B cell (primary cell): ENCODE results near the gene TBC1D32. TPM values are rescaled to one million over a fixed set of nuclear protein-coding genes. Genes with fewer than 3 reads are reported as not detected.
A peak's percentile ranks its signal among the peaks of the same experiment; 100 is the strongest.
"Not testable (repeated sequence)": the region's sequence is repeated elsewhere in the genome, so short reads cannot be mapped to it uniquely, and the experiment has no call there.

ENCODE experiments used
- ATAC-seq: fragments of 200-7000 bp; cut with Tn5 transposase; one replicate; pipeline ENCODE4 v1.10.0; 2021; ENCODE audit warnings: low read depth, mild to moderate bottlenecking, moderate number of reproducible peaks, moderate library complexity
- CTCF ChIA-PET: fragments of 350-600 bp; sonication (Branson Sonifier 250); formaldehyde crosslinking; loops from one replicate; lab custom pipeline; 2021; ENCODE audit warnings: antibody characterized with exemption, inconsistent platforms; lab: Charles Lee
- POLR2A ChIA-PET: fragments of 350-600 bp; sonication (Branson Sonifier 250); formaldehyde crosslinking; loops from one replicate; lab custom pipeline; 2021; ENCODE audit warnings: antibody characterized with exemption; lab: Charles Lee
- DNase-seq: peaks from one replicate; pipeline ENCODE4 v3.0.0; 2013
- H2AFZ ChIP-seq: 2 replicates; pipeline ENCODE4 v1.6.1; 2012; ENCODE audit warnings: mild to moderate bottlenecking, low read depth, low read length; ENCODE audit not compliant: insufficient read depth, poor library complexity, severe bottlenecking
- H3K27ac ChIP-seq, 2 donors: 1 replicate in 1 of 2; 2 replicates in 1 of 2; pipeline ENCODE4 v1.5.1; 2012 to 2013; ENCODE audit warnings: low read length in 2 of 2, mild to moderate bottlenecking in 2 of 2, moderate library complexity in 1 of 2
- H3K27me3 ChIP-seq, 4 experiments: fragments of 200-600 bp in 1 of 4; sonication (generic) in 1 of 4; replicated peaks in 1 of 4; 1 replicate in 2 of 4; 2 replicates in 2 of 4; pipeline versions ENCODE4 v1.6.1 to v1.7.0; 2013 to 2016; ENCODE audit warnings: low read length in 3 of 4, mild to moderate bottlenecking in 2 of 4, mixed read lengths in 1 of 4, moderate library complexity in 1 of 4; ENCODE audit not compliant: insufficient read depth in 4 of 4, control insufficient read depth in 3 of 4; ENCODE audit errors: control extremely low read depth in 1 of 4
- H3K36me3 ChIP-seq, 2 experiments: replicated peaks in 1 of 2; 1 replicate in 1 of 2; 2 replicates in 1 of 2; pipeline versions ENCODE4 v1.6.1 to v1.7.1; 2013; ENCODE audit warnings: low read length in 1 of 2; ENCODE audit not compliant: insufficient read depth in 2 of 2, control insufficient read depth in 1 of 2; ENCODE audit errors: control extremely low read depth in 1 of 2, extremely low read depth in 1 of 2
- H3K4me1 ChIP-seq, 2 donors: fragments of 200-600 bp in 1 of 2; sonication (generic) in 1 of 2; 1 replicate in 1 of 2; 2 replicates in 1 of 2; pipeline versions ENCODE4 v1.5.1 to v1.6.1; 2013 to 2017; ENCODE audit warnings: low read length in 2 of 2; ENCODE audit not compliant: control insufficient read depth in 2 of 2, insufficient read depth in 2 of 2
- H3K4me2 ChIP-seq: replicated peaks from 2 replicates; pipeline ENCODE3; 2012; ENCODE audit warnings: mild to moderate bottlenecking, low read depth, low read length; ENCODE audit not compliant: poor library complexity, severe bottlenecking
- H3K4me3 ChIP-seq, 5 experiments: fragments of 200-600 bp in 1 of 5; sonication (generic) in 1 of 5; 1 replicate in 3 of 5; 2 replicates in 2 of 5; pipeline versions ENCODE4 v1.5.1 to v1.7.0; 2011 to 2016; ENCODE audit warnings: low read length in 4 of 5, mild to moderate bottlenecking in 4 of 5, low read depth in 2 of 5, control low read depth in 1 of 5, moderate library complexity in 1 of 5; ENCODE audit not compliant: insufficient read depth in 1 of 5; ENCODE audit errors: control extremely low read depth in 1 of 5, extremely low read depth in 1 of 5
- H3K79me2 ChIP-seq: fragments of 200-600 bp; sonication (generic); one replicate; pipeline ENCODE4 v1.6.0; 2016; ENCODE audit warnings: low read length; ENCODE audit not compliant: control insufficient read depth, insufficient read depth
- H3K9ac ChIP-seq: fragments of 200-600 bp; sonication (generic); 2 replicates; pipeline ENCODE4 v1.6.1; 2017; ENCODE audit warnings: mild to moderate bottlenecking, low read length, moderate library complexity
- H3K9me3 ChIP-seq, 3 donors: one replicate each; pipeline versions ENCODE4 v1.6.1 to v1.7.1; 2013; ENCODE audit warnings: low read length in 2 of 3; ENCODE audit not compliant: control insufficient read depth in 2 of 3, insufficient read depth in 1 of 3; ENCODE audit errors: control extremely low read depth in 1 of 3
- H4K20me1 ChIP-seq: 2 replicates; pipeline ENCODE4 v1.6.0; 2012; ENCODE audit warnings: mild to moderate bottlenecking, low read length; ENCODE audit not compliant: insufficient read depth, control insufficient read depth, poor library complexity, severe bottlenecking
- H3K27ac Mint-ChIP-seq: one replicate; pipeline ENCODE4 v1.8.0; 2021; ENCODE audit warnings: mixed read lengths
- H3K27me3 Mint-ChIP-seq: one replicate; pipeline ENCODE4 v1.8.0; 2021; ENCODE audit warnings: mixed read lengths
- H3K4me1 Mint-ChIP-seq: one replicate; pipeline ENCODE4 v1.8.0; 2021; ENCODE audit warnings: mixed read lengths
- H3K4me3 Mint-ChIP-seq: one replicate; pipeline ENCODE4 v1.8.0; 2021; ENCODE audit warnings: mixed read lengths
- H3K9me3 Mint-ChIP-seq: one replicate; pipeline ENCODE4 v1.8.0; 2022; ENCODE audit warnings: mixed read lengths; ENCODE audit not compliant: insufficient read depth
- CTCF ChIP-seq: fragments of 200-600 bp; IDR thresholded peaks from one replicate; pipeline ENCODE4 v1.8.0; 2022; ENCODE audit warnings: antibody characterized with exemption, mild to moderate bottlenecking
- EZH2 ChIP-seq: IDR thresholded peaks from 2 replicates; pipeline ENCODE4 v1.6.1; 2012; ENCODE audit warnings: borderline replicate concordance, low read depth, mild to moderate bottlenecking, moderate library complexity, low read length; ENCODE audit not compliant: insufficient read depth, poor library complexity, severe bottlenecking
- WGBS: methylation state at CpG from one replicate; pipeline ENCODE4 v1.1.5; 2013; ENCODE audit warnings: missing lambda C conversion rate; ENCODE audit not compliant: insufficient coverage; 5-methylcytosine and 5-hydroxymethylcytosine counted together
- intact Hi-C: fragments of 100-400 bp; cut with micrococcal nuclease; formaldehyde crosslinking; loops from one replicate; pipeline ENCODE4 v1.10.0; 2022
- polyA plus RNA-seq: library from polyadenylated mRNA; depleted of rRNA; stranded (reverse); fragments of >200 nt; gene quantifications from 2 replicates; pipeline ENCODE4 v1.2.3, GENCODE V29; 2012
- total RNA-seq, 2 donors: library from RNA; stranded (reverse); fragments of 120-200 nt in 1 of 2; gene quantifications; 1 replicate in 1 of 2; 2 replicates in 1 of 2; pipeline versions ENCODE4 v1.2.3 to v1.2.4, GENCODE V29; 2013 to 2022

Gene TBC1D32
- total and polyA plus RNA-seq, 2 donors (not counting 1 experiment from before 2014, with no cell fraction given), result 9.0 to 20.9 TPM

DNA sequence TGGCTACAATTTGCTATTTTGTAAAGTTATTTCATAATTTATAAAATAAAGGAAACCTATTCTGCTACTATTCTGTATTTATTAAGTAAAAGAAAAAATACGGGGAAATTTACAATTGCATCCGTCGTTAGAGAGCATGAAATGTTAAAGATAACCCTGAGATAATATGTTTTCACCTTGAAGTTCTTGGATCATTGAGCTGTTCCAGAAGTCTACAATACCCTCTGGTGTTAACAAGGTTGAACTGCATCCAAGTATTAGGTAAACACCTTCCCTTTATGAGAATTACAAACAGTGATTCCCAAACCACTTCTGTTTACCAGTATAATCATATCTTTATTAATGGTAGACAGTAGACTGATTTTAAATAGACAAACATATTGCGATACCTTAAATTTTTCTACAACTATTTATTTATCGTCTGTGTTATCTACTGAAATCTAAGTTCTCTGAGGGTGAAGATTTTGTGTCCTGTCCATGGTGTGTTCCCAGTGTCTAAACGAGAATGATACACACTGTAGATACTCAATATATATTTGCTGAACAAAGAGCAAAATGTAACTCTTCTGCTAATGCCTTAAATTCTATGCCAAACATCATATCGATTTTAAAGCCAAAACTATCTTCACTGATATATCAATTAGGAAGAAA, 28.2 kb downstream of the TBC1D32 start:
- intact Hi-C loops, result loop anchor here (1.0 to 5.0 kb wide), 3 partner anchors 251 to 1974 kb away; no protein-coding TSS in a partner anchor
- DNase-seq (peak; percentile 39), ATAC-seq (no peak)
- H3K27ac Mint-ChIP-seq, result no peak overlapping the region
- no peaks in the 10 kb centered on the region for H3K9me3 Mint-ChIP-seq
- no peaks in the 10 kb centered on the region for H3K9me3 ChIP-seq
- H3K4me1 Mint-ChIP-seq, result no peaks in the 10 kb centered on the region
- ChIA-PET CTCF (interaction anchor here (0.8 to 2.9 kb wide), 5 partner anchors 9 to 1561 kb away, joined by 3 to 17 read pairs (median 4); no protein-coding TSS in a partner anchor), POLR2A (no interaction called here)
- WGBS, result no CpG with 5 or more reads among the region's 7 CpGs
- no peak overlapping the region for H3K9ac ChIP-seq
- TF ChIP-seq EZH2 (no peak), CTCF (peak; percentile 79)
- H3K4me2 ChIP-seq, result no peak overlapping the region
- H3K4me3 ChIP-seq, result no peak overlapping the region
- no peaks in the 10 kb centered on the region for H3K27me3 Mint-ChIP-seq
- H2AFZ ChIP-seq, result no peak overlapping the region
- no peak overlapping the region for H3K4me3 Mint-ChIP-seq
- no peak overlapping the region for H3K27ac ChIP-seq
- no peaks in the 10 kb centered on the region for H3K27me3 ChIP-seq
- no peaks in the 10 kb centered on the region for H4K20me1 ChIP-seq
- no peaks in the 10 kb centered on the region for H3K4me1 ChIP-seq
- H3K79me2 ChIP-seq, result no peaks in the 10 kb centered on the region
- peaks cover 0 to 2% of the 10 kb centered on the region in 2 experiments for H3K36me3 ChIP-seq

DNA sequence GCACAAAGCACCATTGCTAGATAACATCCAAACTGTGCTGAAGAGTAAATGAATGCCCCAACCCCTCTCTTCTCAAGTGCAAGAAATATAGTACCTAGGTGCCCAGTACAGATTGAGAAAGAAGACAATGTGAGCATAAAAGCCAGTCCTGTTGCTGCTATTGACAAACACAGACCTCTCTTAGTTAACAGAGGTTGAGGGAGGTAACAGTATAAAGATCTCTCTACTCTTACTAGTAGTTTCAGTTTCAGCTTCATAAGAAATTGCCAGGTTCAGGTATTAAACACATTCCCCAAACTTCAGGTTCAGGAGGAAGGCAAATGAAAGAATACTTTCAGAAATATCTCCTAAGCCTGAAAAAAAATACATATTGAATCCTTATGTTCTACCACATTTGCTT, 31.4 kb downstream of the TBC1D32 start:
- no peak overlapping the region for H3K4me3 ChIP-seq
- H3K79me2 ChIP-seq, result no peaks in the 10 kb centered on the region
- TF ChIP-seq EZH2 (no peak), CTCF (no peak)
- no peak overlapping the region for H3K27ac Mint-ChIP-seq
- no peaks in the 10 kb centered on the region for H3K27me3 ChIP-seq
- H3K9me3 Mint-ChIP-seq, result no peaks in the 10 kb centered on the region
- no peak overlapping the region for H3K27ac ChIP-seq
- H3K4me1 Mint-ChIP-seq, result no peaks in the 10 kb centered on the region
- no peaks in the 10 kb centered on the region for H4K20me1 ChIP-seq
- H3K4me1 ChIP-seq, result no peaks in the 10 kb centered on the region
- POLR2A ChIA-PET, result no interaction called here
- H2AFZ ChIP-seq, result no peak overlapping the region
- CTCF ChIA-PET, result interaction anchor here (1.3 kb wide), 1 partner anchor 15 kb away, joined by 4 read pairs; no protein-coding TSS in a partner anchor
- DNase-seq, result no peak
- no peak overlapping the region for H3K9ac ChIP-seq
- intact Hi-C loops, result no loop called here
- no peak overlapping the region for H3K4me2 ChIP-seq
- ATAC-seq, result no peak
- no peaks in the 10 kb centered on the region for H3K27me3 Mint-ChIP-seq
- H3K9me3 ChIP-seq, result no peaks in the 10 kb centered on the region
- H3K36me3 ChIP-seq, result peaks cover 0 to 3% of the 10 kb centered on the region in 2 experiments
- H3K4me3 Mint-ChIP-seq, result no peak overlapping the region

DNA sequence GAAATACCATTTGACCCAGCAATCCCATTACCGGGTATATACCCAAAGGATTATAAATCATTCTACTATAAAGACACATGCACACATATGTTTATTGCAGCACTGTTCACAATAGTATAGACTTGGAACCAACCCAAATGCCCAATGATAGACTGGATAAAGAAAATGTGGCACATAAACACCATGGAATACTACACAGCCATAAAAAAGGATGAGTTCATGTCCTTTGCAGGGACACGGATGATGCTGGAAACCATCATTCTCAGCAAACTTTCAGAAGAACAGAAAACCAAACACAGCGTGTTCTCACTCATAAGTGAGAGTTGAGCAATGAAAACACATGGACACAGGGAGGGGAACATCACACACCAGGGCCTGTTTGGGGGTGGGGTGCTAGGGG, 33.1 kb downstream of the TBC1D32 start:
- H3K9me3 Mint-ChIP-seq, H3K27me3 ChIP-seq, H3K79me2 ChIP-seq, H3K9me3 ChIP-seq, H3K36me3 ChIP-seq, H3K4me1 Mint-ChIP-seq, ATAC-seq, H3K27me3 Mint-ChIP-seq, POLR2A ChIA-PET, H3K9ac ChIP-seq, H4K20me1 ChIP-seq, H3K27ac Mint-ChIP-seq, H3K4me2 ChIP-seq, H2AFZ ChIP-seq, DNase-seq, H3K4me1 ChIP-seq, H3K4me3 ChIP-seq, H3K27ac ChIP-seq, intact Hi-C loops, H3K4me3 Mint-ChIP-seq, CTCF ChIA-PET: not testable (repeated sequence)
- WGBS, result 100% methylated on average over 1 of the region's 3 CpGs
